Measurements from ENCODE around the gene MXD1. TPM values are rescaled to one million over a fixed set of nuclear protein-coding genes. Genes with fewer than 3 reads are reported as not detected.

MXD1 gene
- total and polyA plus RNA-seq, 8 donors = 8.1 to 40.2 (median 18.2) TPM

GRCh38 chr2:69918401-69918800 is 3.5 kb downstream of the MXD1 start:
- TF ChIP-seq CTCF (IDR thresholded peaks at IDR 0.05) = no peak
- no peak for TF ChIP-seq POLR2A (IDR thresholded peaks at IDR 0.05)
- no peak for TF ChIP-seq EP300 (IDR thresholded peaks at IDR 0.05)
- no peak for TF ChIP-seq POLR2AphosphoS5 (IDR thresholded peaks at IDR 0.05)
- peaks cover 20 to 54% (median 44%) of the 10 kb centered on the region in 4 donors for H3K36me3 ChIP-seq
- 21 to 61% (median 34%) methylated on average over 3 of the region's 3 CpGs for WGBS, 5 donors
- H3K4me1 ChIP-seq = peaks cover 18 to 73% (median 37%) of the 10 kb centered on the region in 4 donors
- intact Hi-C loops (cut with DNase I; ENCODE audit: low total_unique reads) = loop anchor here (5.0 kb wide), 1 partner anchor 229 kb away; no protein-coding TSS in a partner anchor
- H3K27me3 ChIP-seq = no peaks in the 10 kb centered on the region
- no peaks in the 10 kb centered on the region for H3K9me3 ChIP-seq
- DNase-seq = no peak
- H3K27ac ChIP-seq = peak overlapping the region in 4 of 5 donors; percentile 92 to 99 (median 95)
- peak overlapping the region in 2 of 4 donors; percentile 90 to 93 for H3K4me3 ChIP-seq

GRCh38 chr2:69923116-69923515 is 8.2 kb downstream of the MXD1 start:
- H3K9me3 ChIP-seq = no peaks in the 10 kb centered on the region
- peaks cover 20 to 67% (median 59%) of the 10 kb centered on the region in 4 donors for H3K36me3 ChIP-seq
- H3K27me3 ChIP-seq = no peaks in the 10 kb centered on the region
- intact Hi-C loops (cut with DNase I; ENCODE audit: low total_unique reads) = no loop called here
- TF ChIP-seq POLR2A (IDR thresholded peaks at IDR 0.05) = no peak
- TF ChIP-seq EP300 (IDR thresholded peaks at IDR 0.05) = no peak
- no peak for TF ChIP-seq CTCF (IDR thresholded peaks at IDR 0.05)
- no peak for TF ChIP-seq POLR2AphosphoS5 (IDR thresholded peaks at IDR 0.05)
- peaks cover 0 to 47% (median 9%) of the 10 kb centered on the region in 4 donors for H3K4me1 ChIP-seq
- DNase-seq = no peak
- H3K27ac ChIP-seq = no peak overlapping the region
- 91 to 99% (median 97%) methylated on average over 3 of the region's 3 CpGs for WGBS, 5 donors
- no peak overlapping the region for H3K4me3 ChIP-seq

- no peak for TF ChIP-seq CTCF (IDR thresholded peaks at IDR 0.05)
- no peak for TF ChIP-seq POLR2A (IDR thresholded peaks at IDR 0.05)
- no peak for TF ChIP-seq POLR2AphosphoS5 (IDR thresholded peaks at IDR 0.05)
- H3K27me3 ChIP-seq = no peaks in the 10 kb centered on the region
- H3K27ac ChIP-seq = peak overlapping the region in 2 of 5 donors; percentile 5 to 38
- no peak overlapping the region for H3K4me3 ChIP-seq
- no peaks in the 10 kb centered on the region for H3K9me3 ChIP-seq
- H3K4me1 ChIP-seq = peaks cover 7 to 56% (median 17%) of the 10 kb centered on the region in 4 donors
- 73 to 89% (median 82%) methylated on average over 3 of the region's 3 CpGs for WGBS, 5 donors
- H3K36me3 ChIP-seq = peaks cover 7 to 56% (median 42%) of the 10 kb centered on the region in 4 donors
- intact Hi-C loops (cut with DNase I; ENCODE audit: low total_unique reads) = no loop called here
- no peak for DNase-seq
Measured at GRCh38 chr2:69926849-69927515, 12.1 kb downstream of the MXD1 start.

GRCh38 chr2:69931832-69932595 is 17.1 kb downstream of the MXD1 start:
- TF ChIP-seq POLR2A (IDR thresholded peaks at IDR 0.05) = no peak
- no peak for TF ChIP-seq EP300 (IDR thresholded peaks at IDR 0.05)
- TF ChIP-seq CTCF (IDR thresholded peaks at IDR 0.05) = no peak
- peak overlapping the region in 2 of 5 donors; percentile 49 to 69 for H3K27ac ChIP-seq
- peaks cover 21 to 74% (median 35%) of the 10 kb centered on the region in 4 donors for H3K4me1 ChIP-seq
- H3K36me3 ChIP-seq = peaks cover 18 to 52% (median 39%) of the 10 kb centered on the region in 4 donors
- no peaks in the 10 kb centered on the region for H3K9me3 ChIP-seq
- DNase-seq = no peak
- whole genome bisulfite sequencing, 5 donors = 81 to 90% (median 89%) methylated on average over 7 of the region's 7 CpGs
- H3K4me3 ChIP-seq = no peak overlapping the region
- H3K27me3 ChIP-seq = no peaks in the 10 kb centered on the region
- intact Hi-C loops (cut with DNase I; ENCODE audit: low total_unique reads) = no loop called here
